IMR-90 (cell line): ENCODE data around the gene LCNL1. TPM values are rescaled to one million over a fixed set of nuclear protein-coding genes. Genes with fewer than 3 reads are reported as not detected.

Source experiments
- ATAC-seq: fragments of 200-7000 bp; cut with Tn5 transposase; 2 replicates; pipeline ENCODE4 v1.9.1; 2020; ENCODE audit warnings: low read depth, mild to moderate bottlenecking, moderate library complexity
- BruUV-seq: library from RNA; stranded (reverse); fragments of 400-500 nt; replicated peaks from 2 replicates; lab custom pipeline; 2021; lab: Mats Ljungman, UMichigan
- CTCF ChIA-PET: fragments of 300-600 bp; formaldehyde crosslinking; extraction: SDS; loops from one replicate; lab custom pipeline; 2021; ENCODE audit warnings: antibody characterized with exemption; lab: Yijun Ruan, JAX
- POLR2A ChIA-PET: fragments of 300-600 bp; sonication (Branson Sonifier 250); formaldehyde crosslinking; loops from one replicate; lab custom pipeline; 2022; ENCODE audit warnings: antibody characterized with exemption; ENCODE audit not compliant: unreplicated experiment; lab: Charles Lee
- DNase-seq: peaks from one replicate; pipeline ENCODE4 v3.0.0; 2013
- H2AFZ ChIP-seq: replicated peaks from 2 replicates; pipeline ENCODE3; 2013; ENCODE audit warnings: low read length, mild to moderate bottlenecking; ENCODE audit not compliant: poor library complexity
- H2AK5ac ChIP-seq: 2 replicates; pipeline ENCODE4 v1.6.1; 2013; ENCODE audit warnings: low read depth, low read length, inconsistent platforms
- H2AK9ac ChIP-seq: replicated peaks from 2 replicates; pipeline ENCODE3; 2013; ENCODE audit warnings: mild to moderate bottlenecking, low read depth, low read length, moderate library complexity; ENCODE audit not compliant: poor library complexity
- H2BK120ac ChIP-seq: 2 replicates; pipeline ENCODE4 v1.6.1; 2013; ENCODE audit warnings: low read depth, low read length, inconsistent platforms
- H2BK15ac ChIP-seq: 3 replicates; pipeline ENCODE4 v1.6.1; 2013; ENCODE audit warnings: low read depth, low read length, inconsistent platforms
- H2BK20ac ChIP-seq: 2 replicates; pipeline ENCODE4 v1.6.1; 2013; ENCODE audit warnings: low read depth, mild to moderate bottlenecking, inconsistent platforms, low read length, moderate library complexity
- H2BK5ac ChIP-seq: 2 replicates; pipeline ENCODE4 v1.6.1; 2013; ENCODE audit warnings: mild to moderate bottlenecking, low read depth, low read length, inconsistent platforms; ENCODE audit not compliant: poor library complexity, severe bottlenecking
- H3K14ac ChIP-seq: replicated peaks from 2 replicates; pipeline ENCODE4 v1.6.1; 2013; ENCODE audit warnings: low read depth, low read length, inconsistent platforms
- H3K18ac ChIP-seq: 2 replicates; pipeline ENCODE4 v1.6.1; 2013; ENCODE audit warnings: low read depth, low read length, control low read depth
- H3K23ac ChIP-seq: 2 replicates; pipeline ENCODE4 v1.6.1; 2013; ENCODE audit warnings: low read depth, low read length, inconsistent platforms
- H3K27ac ChIP-seq: 2 replicates; pipeline ENCODE4 v1.5.1; 2013; ENCODE audit warnings: mild to moderate bottlenecking, control low read depth, low read length; ENCODE audit not compliant: insufficient read depth
- H3K27me3 ChIP-seq: 2 replicates; pipeline ENCODE4 v1.6.1; 2013; ENCODE audit warnings: low read length; ENCODE audit not compliant: control insufficient read depth, insufficient read depth
- H3K36me3 ChIP-seq: 2 replicates; pipeline ENCODE4 v1.6.1; 2013; ENCODE audit warnings: low read length, mixed read lengths; ENCODE audit not compliant: control insufficient read depth, insufficient read depth
- H3K4ac ChIP-seq: 2 replicates; pipeline ENCODE4 v1.6.1; 2013; ENCODE audit warnings: low read depth, low read length, inconsistent platforms
- H3K4me1 ChIP-seq: 2 replicates; pipeline ENCODE4 v1.6.1; 2013; ENCODE audit warnings: low read length, mixed read lengths; ENCODE audit not compliant: control insufficient read depth, insufficient read depth
- H3K4me2 ChIP-seq: 2 replicates; pipeline ENCODE4 v1.6.1; 2013; ENCODE audit warnings: low read depth, mild to moderate bottlenecking, control low read depth, low read length, moderate library complexity
- H3K4me3 ChIP-seq: 2 replicates; pipeline ENCODE4 v1.5.1; 2013; ENCODE audit warnings: low read depth, mild to moderate bottlenecking, control low read depth, low read length, moderate library complexity; ENCODE audit not compliant: insufficient read depth
- H3K56ac ChIP-seq: 2 replicates; pipeline ENCODE4 v1.6.1; 2013; ENCODE audit warnings: low read length, inconsistent platforms; ENCODE audit not compliant: insufficient read depth; ENCODE audit errors: extremely low read depth
- H3K79me1 ChIP-seq, 2 experiments: 2 replicates each; pipeline ENCODE4 v1.6.1; 2013; ENCODE audit warnings: low read length in 2 of 2, inconsistent platforms in 1 of 2, low read depth in 1 of 2
- H3K9ac ChIP-seq: 2 replicates; pipeline ENCODE4 v1.6.1; 2013; ENCODE audit warnings: low read depth, low read length, control low read depth
- H3K9me1 ChIP-seq: 2 replicates; pipeline ENCODE4 v1.6.1; 2013; ENCODE audit warnings: low read length, inconsistent platforms; ENCODE audit not compliant: insufficient read depth
- H3K9me3 ChIP-seq: 2 replicates; pipeline ENCODE4 v1.6.1; 2013; ENCODE audit warnings: low read length; ENCODE audit not compliant: control insufficient read depth, insufficient read depth
- H4K20me1 ChIP-seq: 2 replicates; pipeline ENCODE4 v1.6.1; 2013; ENCODE audit warnings: low read length, inconsistent platforms; ENCODE audit not compliant: insufficient read depth
- H4K5ac ChIP-seq: 2 replicates; pipeline ENCODE4 v1.6.1; 2013; ENCODE audit warnings: mild to moderate bottlenecking, low read depth, low read length, control low read depth
- H4K8ac ChIP-seq, 2 experiments: 2 replicates each; pipeline ENCODE4 v1.6.1; 2013; ENCODE audit warnings: low read depth in 2 of 2, low read length in 2 of 2, control low read depth in 1 of 2, inconsistent platforms in 1 of 2
- H4K91ac ChIP-seq: 2 replicates; pipeline ENCODE4 v1.6.1; 2013; ENCODE audit warnings: low read depth, low read length, inconsistent platforms; ENCODE audit not compliant: insufficient read depth
- BHLHE40 ChIP-seq: fragments of 150-350 bp; IDR thresholded peaks from 2 replicates; pipeline ENCODE4 v1.6.1; 2016; ENCODE audit warnings: mild to moderate bottlenecking, low read depth, low read length
- CHD1 ChIP-seq: IDR thresholded peaks from 2 replicates; pipeline ENCODE4 v1.6.1; 2012; ENCODE audit warnings: low read depth, low read length, improper control_type of control experiment
- CTCF ChIP-seq: conservative IDR thresholded peaks from 2 replicates; pipeline ENCODE4 v1.5.1; 2012; ENCODE audit warnings: mild to moderate bottlenecking, low read depth, low read length, improper control_type of control experiment
- FOS ChIP-seq: fragments of 150-350 bp; IDR thresholded peaks from 2 replicates; pipeline ENCODE4 v1.6.1; 2016; ENCODE audit warnings: low read depth, low read length
- MAZ ChIP-seq: IDR thresholded peaks from 2 replicates; pipeline ENCODE4 v1.6.1; 2012; ENCODE audit warnings: low read depth, mild to moderate bottlenecking, low read length, improper control_type of control experiment, moderate library complexity, borderline replicate concordance
- MXI1 ChIP-seq: IDR thresholded peaks from 2 replicates; pipeline ENCODE4 v1.6.1; 2012; ENCODE audit warnings: low read depth, mild to moderate bottlenecking, low read length, moderate library complexity, borderline replicate concordance
- POLR2A ChIP-seq: IDR thresholded peaks from 2 replicates; pipeline ENCODE4 v1.6.1; 2012; ENCODE audit warnings: mild to moderate bottlenecking, low read depth, low read length
- RAD21 ChIP-seq: IDR thresholded peaks from 2 replicates; pipeline ENCODE4 v1.6.1; 2012; ENCODE audit warnings: low read length, improper control_type of control experiment
- RFX5 ChIP-seq: IDR thresholded peaks from 2 replicates; pipeline ENCODE4 v1.8.0; 2012; ENCODE audit warnings: low read depth, mild to moderate bottlenecking, low read length, moderate library complexity
- SMC3 ChIP-seq: fragments of 150-350 bp; IDR thresholded peaks from 2 replicates; pipeline ENCODE4 v1.6.1; 2016; ENCODE audit warnings: low read depth, mild to moderate bottlenecking, antibody characterized with exemption, low read length, moderate library complexity
- WGBS, 2 experiments: methylation state at CpG; one replicate each; pipeline versions ENCODE4 v1.1.5 to v1.1.7; 2013; ENCODE audit warnings: missing lambda C conversion rate in 2 of 2; ENCODE audit not compliant: insufficient read length in 1 of 2; ENCODE audit errors: extremely low coverage in 2 of 2; 5-methylcytosine and 5-hydroxymethylcytosine counted together
- dilution Hi-C: fragments of 300-500 bp; cut with HindIII; formaldehyde crosslinking; loops from one replicate; pipeline ENCODE4 v1.14.3; 2018; ENCODE audit warnings: low sequenced_read_pairs; ENCODE audit not compliant: unreplicated experiment
- in situ Hi-C: fragments of 300-500 bp; cut with MboI; formaldehyde crosslinking; loops from 3 replicates; pipeline ENCODE4 v1.14.3; 2019; ENCODE audit warnings: low sequenced_read_pairs, inconsistent platforms, mixed read lengths
- intact Hi-C: fragments of 100-400 bp; cut with micrococcal nuclease; formaldehyde crosslinking; loops from 2 replicates; pipeline ENCODE4 v1.10.0; 2022
- polyA plus RNA-seq, 3 experiments: library from polyadenylated mRNA; depleted of rRNA; stranded (reverse); fragments of >200 nt; gene quantifications; 2 replicates each; pipeline ENCODE4 v1.2.3, GENCODE V29; 2012; ENCODE audit warnings: low replicate concordance in 1 of 3
- total RNA-seq: library from RNA; depleted of rRNA; stranded (reverse); fragments of >200 nt; gene quantifications from 2 replicates; pipeline ENCODE4 v1.2.3, GENCODE V29; 2012
- TF ChIP-seq, protein P1 (sequence below): fragments of 150-350 bp; IDR thresholded peaks from 2 replicates; pipeline ENCODE4 v1.6.1; 2017; ENCODE audit warnings: mild to moderate bottlenecking, antibody characterized with exemption, low read length, low read depth
- TF ChIP-seq, protein P2 (sequence below): fragments of 150-350 bp; IDR thresholded peaks from 2 replicates; pipeline ENCODE4 v1.6.1; 2016; ENCODE audit warnings: low read depth, mild to moderate bottlenecking, low read length, moderate library complexity, borderline replicate concordance

LCNL1 gene
- total and polyA plus RNA-seq, 2 of the 4 experiments (the other 2 are of a cell fraction) = 0.15 TPM; not detected in 1

DNA sequence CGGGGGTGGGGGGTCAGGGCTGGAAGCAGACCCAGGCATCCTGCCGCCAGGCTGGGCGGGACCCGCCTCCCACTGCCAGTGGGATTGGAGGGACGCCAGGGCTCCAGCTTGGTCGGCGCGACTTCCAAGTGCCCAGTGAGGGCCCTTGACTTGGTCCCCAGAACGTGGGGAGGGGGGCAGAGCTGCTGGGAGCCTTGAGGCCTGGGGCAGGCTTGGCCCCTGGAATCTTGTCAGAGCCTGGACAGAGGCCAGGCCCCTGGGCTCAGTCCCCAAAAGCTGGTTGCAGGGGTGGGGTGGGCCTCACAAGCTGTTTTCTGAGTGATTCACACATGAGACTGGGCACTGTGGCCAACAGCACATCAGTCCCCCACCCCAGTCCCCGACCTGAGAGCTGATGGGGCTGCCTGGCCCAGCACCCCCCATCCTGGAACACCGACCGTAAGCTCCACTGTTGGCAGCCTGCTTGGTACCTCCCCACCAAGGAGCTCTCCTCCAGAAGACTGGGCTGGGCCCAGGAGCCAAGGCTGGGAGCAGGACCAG, 13.0 kb downstream of the LCNL1 start:
- H2BK20ac ChIP-seq = no peak overlapping the region
- dilution Hi-C loops = no loop called here
- H3K27ac ChIP-seq = no peak overlapping the region
- peak overlapping the region; percentile 5; the same call in 1 of the 2 replicates for H2BK120ac ChIP-seq
- H3K9ac ChIP-seq = no peak overlapping the region
- no CpG with 5 or more reads among the region's 12 CpGs for WGBS, 2 experiments
- POLR2A ChIA-PET = no interaction called here
- peak overlapping the region; percentile 47 for H3K4ac ChIP-seq
- CTCF ChIA-PET = interaction anchor here (0.7 kb wide), 1 partner anchor 34 kb away, joined by 3 read pairs; no protein-coding TSS in a partner anchor
- no peak for TF ChIP-seq MXI1
- no peak for TF ChIP-seq POLR2A
- no peak for TF ChIP-seq BHLHE40
- TF ChIP-seq MAZ = no peak
- TF ChIP-seq FOS = no peak
- no peak for TF ChIP-seq CTCF
- TF ChIP-seq, protein P1, sequence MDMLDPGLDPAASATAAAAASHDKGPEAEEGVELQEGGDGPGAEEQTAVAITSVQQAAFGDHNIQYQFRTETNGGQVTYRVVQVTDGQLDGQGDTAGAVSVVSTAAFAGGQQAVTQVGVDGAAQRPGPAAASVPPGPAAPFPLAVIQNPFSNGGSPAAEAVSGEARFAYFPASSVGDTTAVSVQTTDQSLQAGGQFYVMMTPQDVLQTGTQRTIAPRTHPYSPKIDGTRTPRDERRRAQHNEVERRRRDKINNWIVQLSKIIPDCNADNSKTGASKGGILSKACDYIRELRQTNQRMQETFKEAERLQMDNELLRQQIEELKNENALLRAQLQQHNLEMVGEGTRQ = no peak
- no peak for TF ChIP-seq RFX5
- TF ChIP-seq RAD21 = no peak
- TF ChIP-seq, protein P2, sequence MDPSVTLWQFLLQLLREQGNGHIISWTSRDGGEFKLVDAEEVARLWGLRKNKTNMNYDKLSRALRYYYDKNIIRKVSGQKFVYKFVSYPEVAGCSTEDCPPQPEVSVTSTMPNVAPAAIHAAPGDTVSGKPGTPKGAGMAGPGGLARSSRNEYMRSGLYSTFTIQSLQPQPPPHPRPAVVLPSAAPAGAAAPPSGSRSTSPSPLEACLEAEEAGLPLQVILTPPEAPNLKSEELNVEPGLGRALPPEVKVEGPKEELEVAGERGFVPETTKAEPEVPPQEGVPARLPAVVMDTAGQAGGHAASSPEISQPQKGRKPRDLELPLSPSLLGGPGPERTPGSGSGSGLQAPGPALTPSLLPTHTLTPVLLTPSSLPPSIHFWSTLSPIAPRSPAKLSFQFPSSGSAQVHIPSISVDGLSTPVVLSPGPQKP = no peak
- no peak for TF ChIP-seq CHD1
- TF ChIP-seq SMC3 = no peak
- BruUV-seq = no TSS peak
- H4K5ac ChIP-seq = no peak overlapping the region
- H3K23ac ChIP-seq = no peak overlapping the region
- peak overlapping the region in 1 of 2 experiments; percentile 60; a peak in 1 of 4 replicates for H4K8ac ChIP-seq
- intact Hi-C loops = no loop called here
- peak overlapping the region; percentile 70 for H2AK5ac ChIP-seq
- in situ Hi-C loops = no loop called here
- no peaks in the 10 kb centered on the region for H3K9me3 ChIP-seq
- H4K20me1 ChIP-seq = no peaks in the 10 kb centered on the region; the same call in 1 of the 2 replicates
- H3K14ac ChIP-seq = peak overlapping the region; percentile 52; the same call in 1 of the 2 replicates
- no peak overlapping the region for H2BK15ac ChIP-seq
- 0 out of 2 replicates have a peak overlapping the region, but pooled peaks have one; percentile 23 for H4K91ac ChIP-seq
- no peak overlapping the region for H2BK5ac ChIP-seq
- no peak overlapping the region for H3K56ac ChIP-seq
- ATAC-seq (no peak), DNase-seq (peak; percentile 6)
- peak overlapping the region; percentile 18 for H2AK9ac ChIP-seq
- peaks cover 5% of the 10 kb centered on the region; the same call in 1 of the 2 replicates for H3K36me3 ChIP-seq
- peaks cover 8% of the 10 kb centered on the region for H3K9me1 ChIP-seq
- H3K4me3 ChIP-seq = no peak overlapping the region
- H3K18ac ChIP-seq = no peak overlapping the region
- H3K27me3 ChIP-seq = no peaks in the 10 kb centered on the region; the same call in 1 of the 2 replicates
- peaks cover 23% of the 10 kb centered on the region for H3K4me1 ChIP-seq
- H3K4me2 ChIP-seq = no peak overlapping the region
- H3K79me1 ChIP-seq = peaks cover 6 to 16% of the 10 kb centered on the region in 2 experiments; a peak in 3 of 4 replicates
- H2AFZ ChIP-seq = peak overlapping the region; percentile 40
